NCI-H2227 treated with DMSO at 0.1 percent for 48 hours (cell line): ENCODE data around the gene NAT10.

Experiments
- DNase-seq: peaks from one replicate; lab custom pipeline; 2025; lab: John Stamatoyannopoulos, UW

Gene NAT10

GRCh38 chr11:34190192-34191139 lies 85.0 kb downstream of the NAT10 start:
- DNase-seq = no peak

GRCh38 chr11:34191578-34191977 lies 86.1 kb downstream of the NAT10 start:
- no peak for DNase-seq

GRCh38 chr11:34192481-34193401 lies 87.3 kb downstream of the NAT10 start:
- no peak for DNase-seq

DNA sequence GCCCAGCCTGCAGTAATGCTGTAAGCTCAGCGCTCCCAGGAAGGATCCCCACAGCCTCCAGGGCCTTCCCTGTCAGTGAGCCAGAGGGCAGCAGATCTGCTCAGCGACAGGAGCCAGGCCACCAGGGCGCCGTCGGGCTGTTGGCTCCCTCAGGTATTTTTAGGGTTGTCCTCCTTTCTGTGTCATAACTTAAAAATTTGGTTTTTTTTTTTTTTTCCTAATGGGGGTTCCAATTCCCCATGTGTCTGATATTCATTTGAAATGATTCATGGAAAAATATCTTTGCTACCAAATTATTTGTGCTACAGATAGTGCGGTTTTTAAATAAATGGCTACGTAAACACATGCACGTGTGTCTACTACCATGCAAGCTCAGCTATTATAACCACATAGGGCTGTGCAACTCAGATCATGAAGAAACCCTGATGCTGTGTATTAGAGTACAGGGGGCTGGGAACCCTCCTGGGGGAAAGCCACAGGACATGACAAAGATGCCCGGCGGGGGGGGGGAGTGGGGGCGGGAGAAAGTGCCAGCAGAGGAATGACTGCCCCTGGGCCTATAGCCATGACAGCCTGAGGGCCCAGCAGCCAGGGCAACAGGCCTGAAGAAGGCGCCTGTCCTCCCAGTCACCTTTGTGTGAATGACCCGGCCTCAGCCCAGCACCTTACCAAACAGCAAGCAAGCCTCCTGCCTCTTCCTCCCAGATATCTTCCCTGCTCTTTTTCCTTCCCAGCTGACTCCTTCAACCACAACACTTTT lies 89.3 kb downstream of the NAT10 start:
- no peak for DNase-seq
